ENCODE data around the gene OLIG3. TPM values are rescaled to one million over a fixed set of nuclear protein-coding genes. Genes with fewer than 3 reads are reported as not detected.

The OLIG3 gene
- total and polyA plus RNA-seq, 7 donors, result not detected

DNA sequence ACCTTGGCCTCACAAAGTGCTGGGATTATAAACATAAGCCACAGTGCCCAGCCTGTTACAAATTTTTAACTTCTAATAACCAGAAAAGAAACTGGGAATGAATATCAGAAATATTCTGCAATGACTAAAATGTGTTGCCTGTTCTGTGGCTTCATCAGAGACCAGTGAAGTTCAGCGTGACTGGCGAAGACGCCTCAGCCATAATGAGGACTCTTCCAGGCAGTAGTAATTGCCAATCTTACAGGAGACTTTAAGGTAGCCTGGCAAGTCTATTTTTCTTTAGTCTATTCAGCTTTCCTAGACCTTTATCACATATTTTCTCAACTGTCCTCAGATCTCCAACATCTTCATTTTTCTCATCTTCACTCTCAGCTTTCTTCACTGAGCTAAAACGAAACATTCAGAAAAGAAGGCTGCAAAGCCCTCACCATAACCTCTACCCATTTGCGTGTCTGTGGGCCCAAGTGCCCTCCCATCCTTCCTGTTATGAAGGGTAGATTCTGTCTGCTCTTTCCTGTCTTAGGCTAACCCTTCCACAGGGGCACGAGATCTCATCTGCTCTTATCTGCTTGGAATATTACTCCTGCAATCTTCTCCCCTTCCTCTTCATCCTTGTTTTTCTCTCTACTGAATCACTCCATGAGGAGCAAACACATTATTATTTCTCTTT, 42.0 kb upstream of the OLIG3 start:
- 84 to 87% (median 86%) methylated on average over 6 of the region's 6 CpGs for WGBS, 3 donors
- Histone ChIP-seq H3K4me1 (no peaks in the 10 kb centered on the region), H3K27me3 (ENCODE audit: insufficient read depth in 3 of 3, low read length in 2 of 3) (peaks cover 0 to 7% (median 5%) of the 10 kb centered on the region in 3 donors), H3K4me3 (no peak overlapping the region), H3K27ac (no peak overlapping the region), H3K9me3 (no peaks in the 10 kb centered on the region), H3K36me3 (ENCODE audit: insufficient read depth in 1 of 2, low read depth in 1 of 2) (no peaks in the 10 kb centered on the region)
- ATAC-seq (no peak), DNase-seq (no peak)
- intact Hi-C loops (cut with DNase I), result no loop called here
- TF ChIP-seq CTCF (IDR thresholded peaks at IDR 0.05), result no peak

DNA sequence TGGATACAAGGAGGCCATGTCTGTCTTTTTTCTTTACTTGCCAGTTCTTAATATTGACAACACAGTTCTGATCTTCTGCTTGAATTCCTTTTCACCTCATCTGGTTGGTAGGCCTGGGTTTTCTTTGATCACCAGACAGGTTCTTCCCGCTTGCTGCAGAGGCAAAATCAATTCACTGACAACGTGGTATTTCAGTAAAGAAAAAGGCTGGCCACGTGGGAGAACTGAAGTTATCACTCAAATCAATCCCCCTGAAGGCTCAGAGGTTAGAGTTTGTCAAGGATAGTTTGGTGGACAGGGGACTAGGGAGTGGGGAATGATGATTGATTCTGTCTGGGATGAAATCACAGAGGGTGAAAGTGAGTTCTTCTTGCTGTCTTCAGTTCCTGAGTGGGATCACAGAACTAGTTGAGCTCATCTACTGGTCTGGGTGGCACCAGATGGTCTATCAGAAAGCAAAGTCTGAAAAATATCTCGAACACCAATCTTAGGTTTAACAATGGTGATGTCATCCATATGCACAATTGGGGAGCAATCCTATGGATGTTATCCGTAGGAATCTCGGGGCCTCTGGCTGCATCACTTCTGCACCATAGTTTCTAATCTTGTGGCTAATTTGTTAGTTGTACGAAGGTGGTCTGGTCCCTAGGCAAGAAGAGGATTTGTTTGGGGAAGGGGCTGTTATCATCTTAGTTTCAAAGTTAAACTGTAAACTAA, 37.3 kb upstream of the OLIG3 start:
- intact Hi-C loops (cut with DNase I), result no loop called here
- no peak for ATAC-seq

DNA sequence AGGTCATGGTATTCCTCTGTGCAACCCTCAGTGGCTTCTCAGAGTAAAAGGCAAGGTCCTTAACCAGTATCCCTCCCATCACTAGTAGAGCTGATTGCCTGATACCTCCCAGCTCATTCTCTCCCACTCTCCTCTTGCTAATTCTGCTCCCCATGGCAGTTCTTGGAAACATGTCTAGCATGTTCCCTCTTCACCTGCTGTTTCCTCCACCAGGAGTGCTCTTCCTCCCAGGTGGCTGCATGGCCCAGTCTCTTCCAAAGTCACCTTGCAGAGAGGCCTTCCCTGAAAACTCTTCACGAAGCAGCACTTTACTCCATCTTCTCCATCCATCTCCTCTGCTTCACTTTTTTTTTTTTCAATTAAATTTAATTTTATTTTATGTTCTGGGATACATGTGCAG, 36.2 kb upstream of the OLIG3 start:
- no peaks in the 10 kb centered on the region for H3K36me3 ChIP-seq (ENCODE audit: insufficient read depth in 1 of 2, low read depth in 1 of 2)
- DNase-seq (no peak), ATAC-seq (no peak)
- H3K9me3 ChIP-seq, result no peaks in the 10 kb centered on the region
- WGBS, 3 donors, result 59 to 68% (median 60%) methylated on average over 1 of the region's 1 CpG
- no peak overlapping the region for H3K4me3 ChIP-seq
- no peaks in the 10 kb centered on the region for H3K27me3 ChIP-seq (ENCODE audit: insufficient read depth in 3 of 3, low read length in 2 of 3)
- no peaks in the 10 kb centered on the region for H3K4me1 ChIP-seq
- no peak overlapping the region for H3K27ac ChIP-seq
- TF ChIP-seq CTCF (IDR thresholded peaks at IDR 0.05), result no peak
- intact Hi-C loops (cut with DNase I), result no loop called here

More for the DNA sequence above, 37.3 kb upstream of the OLIG3 start:
- DNase-seq, result no peak
- no peak overlapping the region for H3K4me3 ChIP-seq
- no peaks in the 10 kb centered on the region for H3K36me3 ChIP-seq (ENCODE audit: insufficient read depth in 1 of 2, low read depth in 1 of 2)
- H3K27me3 ChIP-seq (ENCODE audit: insufficient read depth in 3 of 3, low read length in 2 of 3), result no peaks in the 10 kb centered on the region
- no peaks in the 10 kb centered on the region for H3K9me3 ChIP-seq
- no peak for TF ChIP-seq CTCF (IDR thresholded peaks at IDR 0.05)
- H3K4me1 ChIP-seq, result no peaks in the 10 kb centered on the region
- WGBS, 3 donors, result 73 to 77% (median 76%) methylated on average over 7 of the region's 7 CpGs
- H3K27ac ChIP-seq, result no peak overlapping the region

DNA sequence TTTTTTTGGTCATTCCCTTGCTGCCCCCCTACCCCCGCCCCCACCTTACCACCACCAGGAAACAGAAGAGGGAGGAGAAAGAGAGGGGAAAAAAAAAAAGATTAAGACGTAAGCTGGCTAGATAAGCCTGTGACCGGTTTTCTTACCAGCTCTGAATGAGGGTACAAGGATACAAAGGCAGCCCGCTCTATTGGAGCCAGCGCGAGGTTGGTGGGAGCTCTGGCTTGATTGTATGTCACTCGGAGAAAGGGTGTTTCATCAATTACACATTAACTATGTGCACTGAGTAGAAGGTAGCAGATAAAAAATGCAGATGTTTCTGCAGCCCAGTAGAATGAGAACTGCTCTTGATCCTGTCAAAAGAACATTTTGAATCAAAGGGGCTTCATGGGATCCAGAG, 28.6 kb upstream of the OLIG3 start:
- Histone ChIP-seq H3K4me3 (no peak overlapping the region), H3K4me1 (no peaks in the 10 kb centered on the region), H3K27ac (no peak overlapping the region), H3K36me3 (ENCODE audit: insufficient read depth in 1 of 2, low read depth in 1 of 2) (no peaks in the 10 kb centered on the region), H3K27me3 (ENCODE audit: insufficient read depth in 3 of 3, low read length in 2 of 3) (peaks cover 4 to 20% (median 12%) of the 10 kb centered on the region in 3 donors), H3K9me3 (no peaks in the 10 kb centered on the region)
- ATAC-seq, result no peak
- no peak for DNase-seq
- 42 to 53% (median 45%) methylated on average over 7 of the region's 7 CpGs for WGBS, 3 donors
- intact Hi-C loops (cut with DNase I), result no loop called here
- TF ChIP-seq CTCF (IDR thresholded peaks at IDR 0.05), result no peak

Measured in psoas muscle (tissue), 8 donors.